Measurements from ENCODE around the gene MAP4. TPM values are rescaled to one million over a fixed set of nuclear protein-coding genes. Genes with fewer than 3 reads are reported as not detected.
A peak's percentile ranks its signal among the peaks of the same experiment; 100 is the strongest.

The MAP4 gene
- polyA plus RNA-seq, 3 donors, result 6.2 to 24.1 (median 18.4) TPM

- Histone ChIP-seq H3K4me3 (replicated peaks in 1 of 3; ENCODE audit: low read depth in 2 of 3, low read length in 3 of 3) (no peak overlapping the region), H3K79me2 (ENCODE audit: insufficient read depth, low read length) (no peaks in the 10 kb centered on the region), H3K36me3 (replicated peaks in 1 of 2; ENCODE audit: control insufficient read depth in 1 of 2, insufficient read depth in 2 of 2, low read length in 2 of 2) (peaks cover 25 to 72% of the 10 kb centered on the region in 2 donors), H4K20me1 (ENCODE audit: insufficient read depth, low read length) (no peaks in the 10 kb centered on the region), H2AFZ (ENCODE audit: insufficient read depth, low read depth, low read length, poor library complexity, severe bottlenecking) (no peak overlapping the region), H3K27ac (ENCODE audit: low read depth in 1 of 2, low read length in 2 of 2) (no peak overlapping the region), H3K4me2 (replicated peaks; ENCODE audit: extremely low read depth, low read length, poor library complexity, severe bottlenecking) (no peak overlapping the region), H3K4me1 (ENCODE audit: control insufficient read depth in 1 of 2, insufficient read depth in 2 of 2, low read length in 2 of 2) (no peaks in the 10 kb centered on the region), H3K27me3 (ENCODE audit: control insufficient read depth in 2 of 2, insufficient read depth in 2 of 2, low read length in 2 of 2) (no peaks in the 10 kb centered on the region), H3K9me3 (replicated peaks in 1 of 2; ENCODE audit: control insufficient read depth in 1 of 2, insufficient read depth in 1 of 2, low read length in 2 of 2) (no peaks in the 10 kb centered on the region), H3K9ac (ENCODE audit: insufficient read depth, low read length, poor library complexity, severe bottlenecking) (no peak overlapping the region)
- Mint-ChIP-seq H3K9me3 (no peaks in the 10 kb centered on the region), H3K4me3 (no peak overlapping the region), H3K4me1 (no peaks in the 10 kb centered on the region), H3K27me3 (ENCODE audit: low read depth in 3 of 3) (peaks cover 0 to 4% (median 2%) of the 10 kb centered on the region in 3 donors), H3K27ac (peak overlapping the region in 2 of 7 donors; percentile 5 to 16), H3K36me3 (peaks cover 47 to 62% of the 10 kb centered on the region in 2 donors)
- 97% methylated on average over 9 of the region's 12 CpGs for WGBS (ENCODE audit: insufficient coverage)
- intact Hi-C loops (cut with micrococcal nuclease), result no loop called here
- DNase-seq, result no peak
- no peak for TF ChIP-seq CTCF (IDR thresholded peaks at IDR 0.05)
Measured at GRCh38 chr3:47863391-47864128, 152.7 kb downstream of the MAP4 start.

- Histone ChIP-seq H3K27me3 (ENCODE audit: control insufficient read depth in 2 of 2, insufficient read depth in 2 of 2, low read length in 2 of 2) (no peaks in the 10 kb centered on the region), H3K4me1 (ENCODE audit: control insufficient read depth in 1 of 2, insufficient read depth in 2 of 2, low read length in 2 of 2) (no peaks in the 10 kb centered on the region), H3K9ac (ENCODE audit: insufficient read depth, low read length, poor library complexity, severe bottlenecking) (no peak overlapping the region), H3K79me2 (ENCODE audit: insufficient read depth, low read length) (no peaks in the 10 kb centered on the region), H3K4me3 (replicated peaks in 1 of 3; ENCODE audit: low read depth in 2 of 3, low read length in 3 of 3) (no peak overlapping the region), H4K20me1 (ENCODE audit: insufficient read depth, low read length) (no peaks in the 10 kb centered on the region), H3K4me2 (replicated peaks; ENCODE audit: extremely low read depth, low read length, poor library complexity, severe bottlenecking) (no peak overlapping the region), H3K9me3 (replicated peaks in 1 of 2; ENCODE audit: control insufficient read depth in 1 of 2, insufficient read depth in 1 of 2, low read length in 2 of 2) (no peaks in the 10 kb centered on the region), H2AFZ (ENCODE audit: insufficient read depth, low read depth, low read length, poor library complexity, severe bottlenecking) (no peak overlapping the region), H3K36me3 (replicated peaks in 1 of 2; ENCODE audit: control insufficient read depth in 1 of 2, insufficient read depth in 2 of 2, low read length in 2 of 2) (peaks cover 21 to 69% of the 10 kb centered on the region in 2 donors), H3K27ac (ENCODE audit: low read depth in 1 of 2, low read length in 2 of 2) (no peak overlapping the region)
- intact Hi-C loops (cut with micrococcal nuclease), result no loop called here
- no peak for TF ChIP-seq CTCF (IDR thresholded peaks at IDR 0.05)
- H3K36me3 Mint-ChIP-seq, result peaks cover 44 to 66% of the 10 kb centered on the region in 2 donors
- H3K27ac Mint-ChIP-seq, result no peak overlapping the region
- DNase-seq, result no peak
- peaks cover 0 to 4% (median 2%) of the 10 kb centered on the region in 3 donors for H3K27me3 Mint-ChIP-seq (ENCODE audit: low read depth in 3 of 3)
- 100% methylated on average over 3 of the region's 4 CpGs for WGBS (ENCODE audit: insufficient coverage)
- no peaks in the 10 kb centered on the region for H3K4me1 Mint-ChIP-seq
- H3K9me3 Mint-ChIP-seq, result no peaks in the 10 kb centered on the region
- H3K4me3 Mint-ChIP-seq, result no peak overlapping the region
Measured at GRCh38 chr3:47859956-47860605, 156.1 kb downstream of the MAP4 start.

Measured in CD14-positive monocyte (primary cell).